GM23338 (cell line): ENCODE results near the gene FFAR3. TPM values are rescaled to one million over a fixed set of nuclear protein-coding genes. Genes with fewer than 3 reads are reported as not detected.

Source experiments
- ATAC-seq: fragments of 200-7000 bp; cut with Tn5 transposase; 3 replicates; pipeline ENCODE4 v1.9.1; 2020
- DNase-seq: peaks from one replicate; pipeline ENCODE4 v3.0.0-alpha.2; 2015; ENCODE audit warnings: low spot score
- H2AFZ ChIP-seq: fragments of 200-600 bp; sonication (generic); 2 replicates; pipeline ENCODE4 v1.8.0; 2016; ENCODE audit warnings: antibody characterized with exemption, mild to moderate bottlenecking, moderate library complexity
- H3F3A ChIP-seq: fragments of 200-600 bp; sonication (generic); replicated peaks from 2 replicates; pipeline ENCODE4 v1.8.0; 2017; ENCODE audit warnings: antibody characterized with exemption, mixed run types, low read depth
- H3K27ac ChIP-seq: fragments of 200-600 bp; sonication (generic); 2 replicates; pipeline ENCODE4 v1.6.1; 2016; ENCODE audit warnings: low read depth
- H3K27me3 ChIP-seq: fragments of 200-600 bp; sonication (generic); 2 replicates; pipeline ENCODE4 v1.8.0; 2016; ENCODE audit warnings: mild to moderate bottlenecking, mixed run types, moderate library complexity; ENCODE audit not compliant: insufficient read depth
- H3K36me3 ChIP-seq: fragments of 200-600 bp; sonication (generic); 2 replicates; pipeline ENCODE4 v1.8.0; 2016; ENCODE audit warnings: mild to moderate bottlenecking; ENCODE audit not compliant: insufficient read depth
- H3K4me1 ChIP-seq: fragments of 200-600 bp; sonication (generic); 2 replicates; pipeline ENCODE4 v1.8.0; 2016; ENCODE audit warnings: mild to moderate bottlenecking, moderate library complexity; ENCODE audit not compliant: insufficient read depth
- H3K4me2 ChIP-seq: fragments of 200-600 bp; sonication (generic); 2 replicates; pipeline ENCODE4 v1.7.1; 2017; ENCODE audit warnings: mixed run types
- H3K4me3 ChIP-seq: fragments of 200-600 bp; sonication (generic); 2 replicates; pipeline ENCODE4 v1.6.1; 2016; ENCODE audit warnings: mixed run types
- H3K79me2 ChIP-seq: fragments of 200-600 bp; sonication (generic); replicated peaks from 2 replicates; pipeline ENCODE4 v1.8.0; 2017; ENCODE audit warnings: mild to moderate bottlenecking; ENCODE audit not compliant: insufficient read depth
- H3K9me2 ChIP-seq: fragments of 200-600 bp; sonication (generic); 2 replicates; pipeline ENCODE4 v1.8.0; 2017; ENCODE audit not compliant: insufficient read depth
- H4K20me1 ChIP-seq: fragments of 200-600 bp; sonication (generic); replicated peaks from 2 replicates; pipeline ENCODE4 v1.8.0; 2017; ENCODE audit warnings: mild to moderate bottlenecking; ENCODE audit not compliant: insufficient read depth
- H3K27ac Mint-ChIP-seq: 2 replicates; pipeline ENCODE4 v1.8.0; 2020; ENCODE audit warnings: inconsistent platforms, mild to moderate bottlenecking, moderate library complexity, mixed read lengths
- H3K27me3 Mint-ChIP-seq: 3 replicates; pipeline ENCODE4 v1.8.0; 2022; ENCODE audit warnings: low read depth, mild to moderate bottlenecking, moderate library complexity, mixed read lengths, inconsistent platforms; ENCODE audit not compliant: insufficient read depth, poor library complexity
- H3K36me3 Mint-ChIP-seq: 3 replicates; pipeline ENCODE4 v1.8.0; 2021; ENCODE audit warnings: low read depth, mild to moderate bottlenecking, inconsistent platforms, moderate library complexity, mixed read lengths
- H3K4me1 Mint-ChIP-seq: 3 replicates; pipeline ENCODE4 v1.8.0; 2020; ENCODE audit warnings: mild to moderate bottlenecking, inconsistent platforms, mixed read lengths
- H3K4me3 Mint-ChIP-seq: 3 replicates; pipeline ENCODE4 v1.8.0; 2021; ENCODE audit warnings: moderate library complexity, mild to moderate bottlenecking, inconsistent platforms, mixed read lengths
- H3K9me3 Mint-ChIP-seq: 3 replicates; pipeline ENCODE4 v1.8.0; 2020; ENCODE audit warnings: moderate library complexity, mild to moderate bottlenecking, inconsistent platforms, mixed read lengths
- EZH2phosphoT487 ChIP-seq: fragments of 200-600 bp; sonication (generic); IDR thresholded peaks from one replicate; pipeline ENCODE4 v1.8.1; 2018; ENCODE audit warnings: antibody characterized with exemption; ENCODE audit not compliant: unreplicated experiment
- ZNF114 ChIP-seq: fragments of 250-450 bp; sonication (Bioruptor Pico); IDR thresholded peaks from 2 replicates; pipeline ENCODE4 v1.5.0; 2020; ENCODE audit warnings: mild to moderate bottlenecking, moderate library complexity
- polyA plus RNA-seq: library from polyadenylated mRNA; unstranded; fragments of >200 nt; fragmentation: Nextera tagmentation; extraction: Ambion mirVana; gene quantifications from 2 replicates; pipeline ENCODE4 v1.2.1, GENCODE V29; 2016
- total RNA-seq: library from RNA; depleted of rRNA; stranded (reverse); fragments of >200 nt; shearing (Covaris generic); gene quantifications from 2 replicates; pipeline ENCODE4 v1.2.3, GENCODE V29; 2014
- TF ChIP-seq, protein P1 (sequence below): fragments of 250-450 bp; sonication (Bioruptor Pico); IDR thresholded peaks from 2 replicates; pipeline ENCODE4 v1.5.0; 2020; ENCODE audit warnings: mild to moderate bottlenecking, moderate library complexity

The FFAR3 gene
- total and polyA plus RNA-seq, 2 experiments from 2014 or later, result 0.35 TPM; not detected in 1

DNA sequence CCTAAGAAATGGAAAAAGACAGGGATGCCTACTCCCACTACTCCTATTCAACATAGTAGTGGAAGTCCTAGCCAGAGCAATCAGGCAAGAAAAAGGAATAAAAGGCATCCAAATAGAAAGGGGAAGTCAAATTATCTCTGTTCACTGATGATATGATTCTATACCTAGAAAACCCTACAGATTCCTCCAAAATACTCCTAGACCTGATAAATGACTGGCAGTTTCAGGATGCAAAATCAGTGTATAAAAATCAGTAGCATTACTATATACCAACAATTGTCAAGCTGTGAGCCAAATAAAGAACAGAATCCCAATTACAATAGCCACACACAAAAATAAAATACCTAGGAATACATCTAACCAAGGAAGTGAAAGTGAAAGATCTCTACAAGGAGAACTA is 11.3 kb downstream of the FFAR3 start (continued):
- TF ChIP-seq, protein P1, sequence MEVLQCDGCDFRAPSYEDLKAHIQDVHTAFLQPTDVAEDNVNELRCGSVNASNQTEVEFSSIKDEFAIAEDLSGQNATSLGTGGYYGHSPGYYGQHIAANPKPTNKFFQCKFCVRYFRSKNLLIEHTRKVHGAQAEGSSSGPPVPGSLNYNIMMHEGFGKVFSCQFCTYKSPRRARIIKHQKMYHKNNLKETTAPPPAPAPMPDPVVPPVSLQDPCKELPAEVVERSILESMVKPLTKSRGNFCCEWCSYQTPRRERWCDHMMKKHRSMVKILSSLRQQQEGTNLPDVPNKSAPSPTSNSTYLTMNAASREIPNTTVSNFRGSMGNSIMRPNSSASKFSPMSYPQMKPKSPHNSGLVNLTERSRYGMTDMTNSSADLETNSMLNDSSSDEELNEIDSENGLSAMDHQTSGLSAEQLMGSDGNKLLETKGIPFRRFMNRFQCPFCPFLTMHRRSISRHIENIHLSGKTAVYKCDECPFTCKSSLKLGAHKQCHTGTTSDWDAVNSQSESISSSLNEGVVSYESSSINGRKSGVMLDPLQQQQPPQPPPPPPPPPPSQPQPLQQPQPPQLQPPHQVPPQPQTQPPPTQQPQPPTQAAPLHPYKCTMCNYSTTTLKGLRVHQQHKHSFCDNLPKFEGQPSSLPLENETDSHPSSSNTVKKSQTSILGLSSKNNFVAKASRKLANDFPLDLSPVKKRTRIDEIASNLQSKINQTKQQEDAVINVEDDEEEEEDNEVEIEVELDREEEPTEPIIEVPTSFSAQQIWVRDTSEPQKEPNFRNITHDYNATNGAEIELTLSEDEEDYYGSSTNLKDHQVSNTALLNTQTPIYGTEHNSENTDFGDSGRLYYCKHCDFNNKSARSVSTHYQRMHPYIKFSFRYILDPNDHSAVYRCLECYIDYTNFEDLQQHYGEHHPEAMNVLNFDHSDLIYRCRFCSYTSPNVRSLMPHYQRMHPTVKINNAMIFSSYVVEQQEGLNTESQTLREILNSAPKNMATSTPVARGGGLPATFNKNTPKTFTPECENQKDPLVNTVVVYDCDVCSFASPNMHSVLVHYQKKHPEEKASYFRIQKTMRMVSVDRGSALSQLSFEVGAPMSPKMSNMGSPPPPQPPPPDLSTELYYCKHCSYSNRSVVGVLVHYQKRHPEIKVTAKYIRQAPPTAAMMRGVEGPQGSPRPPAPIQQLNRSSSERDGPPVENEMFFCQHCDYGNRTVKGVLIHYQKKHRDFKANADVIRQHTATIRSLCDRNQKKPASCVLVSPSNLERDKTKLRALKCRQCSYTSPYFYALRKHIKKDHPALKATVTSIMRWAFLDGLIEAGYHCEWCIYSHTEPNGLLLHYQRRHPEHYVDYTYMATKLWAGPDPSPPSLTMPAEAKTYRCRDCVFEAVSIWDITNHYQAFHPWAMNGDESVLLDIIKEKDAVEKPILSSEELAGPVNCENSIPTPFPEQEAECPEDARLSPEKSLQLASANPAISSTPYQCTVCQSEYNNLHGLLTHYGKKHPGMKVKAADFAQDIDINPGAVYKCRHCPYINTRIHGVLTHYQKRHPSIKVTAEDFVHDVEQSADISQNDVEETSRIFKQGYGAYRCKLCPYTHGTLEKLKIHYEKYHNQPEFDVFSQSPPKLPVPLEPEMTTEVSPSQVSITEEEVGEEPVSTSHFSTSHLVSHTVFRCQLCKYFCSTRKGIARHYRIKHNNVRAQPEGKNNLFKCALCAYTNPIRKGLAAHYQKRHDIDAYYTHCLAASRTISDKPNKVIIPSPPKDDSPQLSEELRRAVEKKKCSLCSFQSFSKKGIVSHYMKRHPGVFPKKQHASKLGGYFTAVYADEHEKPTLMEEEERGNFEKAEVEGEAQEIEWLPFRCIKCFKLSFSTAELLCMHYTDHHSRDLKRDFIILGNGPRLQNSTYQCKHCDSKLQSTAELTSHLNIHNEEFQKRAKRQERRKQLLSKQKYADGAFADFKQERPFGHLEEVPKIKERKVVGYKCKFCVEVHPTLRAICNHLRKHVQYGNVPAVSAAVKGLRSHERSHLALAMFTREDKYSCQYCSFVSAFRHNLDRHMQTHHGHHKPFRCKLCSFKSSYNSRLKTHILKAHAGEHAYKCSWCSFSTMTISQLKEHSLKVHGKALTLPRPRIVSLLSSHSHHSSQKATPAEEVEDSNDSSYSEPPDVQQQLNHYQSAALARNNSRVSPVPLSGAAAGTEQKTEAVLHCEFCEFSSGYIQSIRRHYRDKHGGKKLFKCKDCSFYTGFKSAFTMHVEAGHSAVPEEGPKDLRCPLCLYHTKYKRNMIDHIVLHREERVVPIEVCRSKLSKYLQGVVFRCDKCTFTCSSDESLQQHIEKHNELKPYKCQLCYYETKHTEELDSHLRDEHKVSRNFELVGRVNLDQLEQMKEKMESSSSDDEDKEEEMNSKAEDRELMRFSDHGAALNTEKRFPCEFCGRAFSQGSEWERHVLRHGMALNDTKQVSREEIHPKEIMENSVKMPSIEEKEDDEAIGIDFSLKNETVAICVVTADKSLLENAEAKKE (CRISPR knock-in tag), result no peak

DNA sequence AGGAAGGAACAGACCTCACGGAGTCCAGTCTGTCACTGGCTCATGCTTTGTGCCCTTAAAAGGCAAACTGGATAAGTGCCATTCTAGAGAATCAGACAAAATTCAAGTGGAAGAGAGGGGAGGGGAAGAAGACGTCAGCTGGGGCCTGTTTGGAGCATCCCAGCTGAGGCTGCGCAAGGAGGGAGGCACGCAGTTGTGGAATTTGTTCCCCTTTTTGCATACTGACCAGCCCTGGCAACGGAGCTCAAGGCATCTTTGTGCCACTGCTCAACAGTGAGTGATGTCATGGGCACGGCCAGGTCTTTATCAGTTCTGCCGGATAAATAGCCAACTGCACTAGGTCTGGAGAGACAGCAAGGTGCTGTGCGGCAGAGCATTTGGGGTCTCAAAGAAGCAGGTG is 12.5 kb downstream of the FFAR3 start, which contains the start of gene GPR42:
Gene GPR42 (plus strand): TSS at position 347 of the 400 bp plus-strand sequence. CDS start 292 bp downstream, outside the sequence.
- H3K9me3 Mint-ChIP-seq, result no peaks in the 10 kb centered on the region; the same call in 1 of the 3 replicates

More for the DNA sequence above, 12.5 kb downstream of the FFAR3 start, which contains the start of gene GPR42:
- TF ChIP-seq ZNF114 (CRISPR knock-in tag) (no peak), EZH2phosphoT487 (no peak)
- TF ChIP-seq, protein P1 (CRISPR knock-in tag), result no peak
- Histone ChIP-seq H3K79me2 (no peaks in the 10 kb centered on the region), H2AFZ (no peak within 1 kb of the TSS), H4K20me1 (no peaks in the 10 kb centered on the region), H3K4me1 (no peaks in the 10 kb centered on the region), H3K27ac (no peak within 1 kb of the TSS), H3K4me2 (no peak within 1 kb of the TSS), H3K4me3 (no peak within 1 kb of the TSS), H3F3A (no peaks in the 10 kb centered on the region), H3K27me3 (no peaks in the 10 kb centered on the region), H3K36me3 (no peaks in the 10 kb centered on the region), H3K9me2 (no peaks in the 10 kb centered on the region)
- H3K27me3 Mint-ChIP-seq, result peaks cover 4% of the 10 kb centered on the region
- no peak within 1 kb of the TSS for H3K4me3 Mint-ChIP-seq
- no peak within 1 kb of the TSS for H3K27ac Mint-ChIP-seq
- DNase-seq (no peak), ATAC-seq (no peak)
- H3K4me1 Mint-ChIP-seq, result peaks cover 1% of the 10 kb centered on the region; the same call in 2 of the 3 replicates
- no peaks in the 10 kb centered on the region for H3K36me3 Mint-ChIP-seq
